Right atrium auricular region (tissue), 2 donors: ENCODE measurements around the gene MCM3AP. TPM values are rescaled to one million over a fixed set of nuclear protein-coding genes. Genes with fewer than 3 reads are reported as not detected.

ENCODE experiments used
- DNase-seq: peaks from one replicate; pipeline ENCODE4 v3.0.0-alpha.2; 2019; ENCODE audit warnings: low spot score
- H3K27ac ChIP-seq, 2 donors: fragments of 200-600 bp; sonication (generic); 1 replicate in 1 of 2; 2 replicates in 1 of 2; pipeline ENCODE4 v1.5.1; 2016 to 2019
- H3K27me3 ChIP-seq, 2 donors: fragments of 200-600 bp; sonication (generic); one replicate each; pipeline versions ENCODE4 v1.5.1 to v1.6.0; 2017 to 2019
- H3K36me3 ChIP-seq: fragments of 200-600 bp; sonication (generic); one replicate; pipeline ENCODE4 v1.5.1; 2016
- H3K4me1 ChIP-seq, 2 donors: fragments of 200-600 bp; sonication (generic); one replicate each; pipeline versions ENCODE4 v1.5.1 to v1.6.0; 2017 to 2019
- H3K4me3 ChIP-seq, 2 donors: fragments of 200-600 bp; sonication (generic); 1 replicate in 1 of 2; 2 replicates in 1 of 2; pipeline ENCODE4 v1.5.1; 2017 to 2019; ENCODE audit warnings: mild to moderate bottlenecking in 1 of 2, moderate library complexity in 1 of 2
- H3K9me3 ChIP-seq, 2 donors: fragments of 200-600 bp; sonication (generic); one replicate each; pipeline ENCODE4 v1.5.1; 2019
- CTCF ChIP-seq, 2 donors: fragments of 200-600 bp; sonication (generic); IDR thresholded peaks; one replicate each; pipeline ENCODE4 v1.5.1; 2019; ENCODE audit warnings: antibody characterized with exemption in 2 of 2
- total RNA-seq, 2 donors: library from RNA; depleted of rRNA; stranded (reverse); fragments of >200 nt; gene quantifications; one replicate each; pipeline ENCODE4 v1.1.0, GENCODE V29; 2016

Gene MCM3AP
- total RNA-seq, 2 donors from 2014 or later = 35.7 to 45.4 TPM

GRCh38 chr21:46248827-46249226, 36.6 kb downstream of the MCM3AP start:
- TF ChIP-seq CTCF (IDR thresholded peaks at IDR 0.05) = no peak
- H3K9me3 ChIP-seq = no peaks in the 10 kb centered on the region
- H3K36me3 ChIP-seq = peaks cover 89% of the 10 kb centered on the region
- H3K27ac ChIP-seq = no peak overlapping the region
- no peak overlapping the region for H3K4me3 ChIP-seq
- H3K27me3 ChIP-seq = no peaks in the 10 kb centered on the region
- DNase-seq = no peak
- H3K4me1 ChIP-seq = no peaks in the 10 kb centered on the region

GRCh38 chr21:46248422-46248782, 37.0 kb downstream of the MCM3AP start:
- no peak for TF ChIP-seq CTCF (IDR thresholded peaks at IDR 0.05)
- no peaks in the 10 kb centered on the region for H3K4me1 ChIP-seq
- H3K4me3 ChIP-seq = no peak overlapping the region
- no peak overlapping the region for H3K27ac ChIP-seq
- peaks cover 89% of the 10 kb centered on the region for H3K36me3 ChIP-seq
- no peak for DNase-seq
- H3K27me3 ChIP-seq = no peaks in the 10 kb centered on the region
- H3K9me3 ChIP-seq = no peaks in the 10 kb centered on the region

- no peak for DNase-seq
- Histone ChIP-seq H3K4me1 (no peaks in the 10 kb centered on the region), H3K27me3 (no peaks in the 10 kb centered on the region), H3K9me3 (no peaks in the 10 kb centered on the region), H3K36me3 (peaks cover 89% of the 10 kb centered on the region), H3K27ac (no peak overlapping the region), H3K4me3 (no peak overlapping the region)
- no peak for TF ChIP-seq CTCF (IDR thresholded peaks at IDR 0.05)
These were observed 37.6 kb downstream of the MCM3AP start for GRCh38 chr21:46247699-46248421.

GRCh38 chr21:46246345-46246744, 39.1 kb downstream of the MCM3AP start:
- peaks cover 90% of the 10 kb centered on the region for H3K36me3 ChIP-seq
- H3K9me3 ChIP-seq = no peaks in the 10 kb centered on the region
- TF ChIP-seq CTCF (IDR thresholded peaks at IDR 0.05) = no peak
- H3K4me3 ChIP-seq = no peak overlapping the region
- no peaks in the 10 kb centered on the region for H3K27me3 ChIP-seq
- no peak for DNase-seq
- no peak overlapping the region for H3K27ac ChIP-seq
- H3K4me1 ChIP-seq = no peaks in the 10 kb centered on the region

- no peak overlapping the region for H3K4me3 ChIP-seq
- no peak overlapping the region for H3K27ac ChIP-seq
- peaks cover 90% of the 10 kb centered on the region for H3K36me3 ChIP-seq
- no peaks in the 10 kb centered on the region for H3K27me3 ChIP-seq
- no peaks in the 10 kb centered on the region for H3K4me1 ChIP-seq
- no peak for DNase-seq
- no peaks in the 10 kb centered on the region for H3K9me3 ChIP-seq
- TF ChIP-seq CTCF (IDR thresholded peaks at IDR 0.05) = no peak
These were observed 40.0 kb downstream of the MCM3AP start for GRCh38 chr21:46245213-46245915.
